Measurements from ENCODE around the gene BBS7.
A peak's percentile ranks its signal among the peaks of the same experiment; 100 is the strongest.

BBS7 gene

DNA sequence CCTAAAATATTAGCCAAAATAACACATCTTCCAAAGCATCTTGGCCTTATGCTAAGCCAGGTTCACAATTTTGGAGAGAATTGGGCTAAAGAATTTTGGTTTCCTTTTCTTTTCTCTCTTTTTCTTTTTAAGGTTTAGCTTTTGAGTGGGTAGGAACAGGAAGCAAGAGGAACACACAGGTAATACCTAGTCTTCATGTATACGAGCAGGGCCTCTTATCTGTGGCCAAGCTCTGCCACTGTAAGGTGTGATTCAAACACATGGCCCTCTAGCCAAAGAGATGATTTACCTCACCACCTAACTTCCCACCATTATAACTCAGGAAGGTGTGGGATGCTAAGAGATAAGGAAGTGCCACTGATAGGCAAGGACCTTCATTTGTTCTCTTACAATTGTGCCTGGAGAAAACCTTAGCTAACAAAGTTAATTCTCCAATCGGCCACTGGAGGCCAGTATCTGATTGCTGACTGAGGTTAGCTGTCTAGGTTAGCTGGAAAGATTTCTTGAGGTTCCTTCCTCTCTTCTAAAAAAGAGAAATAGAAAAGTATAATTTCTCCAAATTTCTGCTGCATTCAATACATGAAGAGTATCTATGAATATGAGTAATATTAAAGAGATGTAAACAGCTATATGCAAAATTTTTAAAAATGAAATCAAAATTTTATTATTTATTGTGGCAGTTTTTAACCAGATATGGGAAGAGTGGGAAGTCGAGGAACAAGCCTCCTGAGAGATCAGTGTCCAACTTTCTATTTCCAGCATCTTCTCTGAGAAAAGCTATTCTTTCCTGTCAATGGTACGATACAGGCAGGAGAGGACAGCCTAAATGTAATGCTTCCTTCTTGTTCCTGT lies 30.1 kb upstream of the BBS7 start:
- Histone ChIP-seq H3K4me3 (replicated peaks; ENCODE audit: insufficient read depth, low read length) (no peak overlapping the region), H3K27ac (replicated peaks) (no peak overlapping the region), H3K27me3 (ENCODE audit: insufficient read depth, poor library complexity, severe bottlenecking) (no peaks in the 10 kb centered on the region)
- TF ChIP-seq, protein P1, sequence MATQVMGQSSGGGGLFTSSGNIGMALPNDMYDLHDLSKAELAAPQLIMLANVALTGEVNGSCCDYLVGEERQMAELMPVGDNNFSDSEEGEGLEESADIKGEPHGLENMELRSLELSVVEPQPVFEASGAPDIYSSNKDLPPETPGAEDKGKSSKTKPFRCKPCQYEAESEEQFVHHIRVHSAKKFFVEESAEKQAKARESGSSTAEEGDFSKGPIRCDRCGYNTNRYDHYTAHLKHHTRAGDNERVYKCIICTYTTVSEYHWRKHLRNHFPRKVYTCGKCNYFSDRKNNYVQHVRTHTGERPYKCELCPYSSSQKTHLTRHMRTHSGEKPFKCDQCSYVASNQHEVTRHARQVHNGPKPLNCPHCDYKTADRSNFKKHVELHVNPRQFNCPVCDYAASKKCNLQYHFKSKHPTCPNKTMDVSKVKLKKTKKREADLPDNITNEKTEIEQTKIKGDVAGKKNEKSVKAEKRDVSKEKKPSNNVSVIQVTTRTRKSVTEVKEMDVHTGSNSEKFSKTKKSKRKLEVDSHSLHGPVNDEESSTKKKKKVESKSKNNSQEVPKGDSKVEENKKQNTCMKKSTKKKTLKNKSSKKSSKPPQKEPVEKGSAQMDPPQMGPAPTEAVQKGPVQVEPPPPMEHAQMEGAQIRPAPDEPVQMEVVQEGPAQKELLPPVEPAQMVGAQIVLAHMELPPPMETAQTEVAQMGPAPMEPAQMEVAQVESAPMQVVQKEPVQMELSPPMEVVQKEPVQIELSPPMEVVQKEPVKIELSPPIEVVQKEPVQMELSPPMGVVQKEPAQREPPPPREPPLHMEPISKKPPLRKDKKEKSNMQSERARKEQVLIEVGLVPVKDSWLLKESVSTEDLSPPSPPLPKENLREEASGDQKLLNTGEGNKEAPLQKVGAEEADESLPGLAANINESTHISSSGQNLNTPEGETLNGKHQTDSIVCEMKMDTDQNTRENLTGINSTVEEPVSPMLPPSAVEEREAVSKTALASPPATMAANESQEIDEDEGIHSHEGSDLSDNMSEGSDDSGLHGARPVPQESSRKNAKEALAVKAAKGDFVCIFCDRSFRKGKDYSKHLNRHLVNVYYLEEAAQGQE (IDR thresholded peaks at IDR 0.05; ENCODE audit: insufficient replicate concordance, low read depth) = no peak
- TF ChIP-seq POLR2AphosphoS5 (IDR thresholded peaks at IDR 0.05; ENCODE audit: low read depth) (no peak), SPI1 (IDR thresholded peaks at IDR 0.05; ENCODE audit: borderline replicate concordance, low read depth) (peak; percentile 19; the same call in 1 of the 2 replicates)
- TF ChIP-seq, protein P2, sequence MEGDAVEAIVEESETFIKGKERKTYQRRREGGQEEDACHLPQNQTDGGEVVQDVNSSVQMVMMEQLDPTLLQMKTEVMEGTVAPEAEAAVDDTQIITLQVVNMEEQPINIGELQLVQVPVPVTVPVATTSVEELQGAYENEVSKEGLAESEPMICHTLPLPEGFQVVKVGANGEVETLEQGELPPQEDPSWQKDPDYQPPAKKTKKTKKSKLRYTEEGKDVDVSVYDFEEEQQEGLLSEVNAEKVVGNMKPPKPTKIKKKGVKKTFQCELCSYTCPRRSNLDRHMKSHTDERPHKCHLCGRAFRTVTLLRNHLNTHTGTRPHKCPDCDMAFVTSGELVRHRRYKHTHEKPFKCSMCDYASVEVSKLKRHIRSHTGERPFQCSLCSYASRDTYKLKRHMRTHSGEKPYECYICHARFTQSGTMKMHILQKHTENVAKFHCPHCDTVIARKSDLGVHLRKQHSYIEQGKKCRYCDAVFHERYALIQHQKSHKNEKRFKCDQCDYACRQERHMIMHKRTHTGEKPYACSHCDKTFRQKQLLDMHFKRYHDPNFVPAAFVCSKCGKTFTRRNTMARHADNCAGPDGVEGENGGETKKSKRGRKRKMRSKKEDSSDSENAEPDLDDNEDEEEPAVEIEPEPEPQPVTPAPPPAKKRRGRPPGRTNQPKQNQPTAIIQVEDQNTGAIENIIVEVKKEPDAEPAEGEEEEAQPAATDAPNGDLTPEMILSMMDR (IDR thresholded peaks at IDR 0.05; ENCODE audit: insufficient read depth, low read length) = peak; percentile 47
- DNase-seq (ENCODE audit: low read depth in 1 of 2, low spot score in 1 of 2) = peak; percentile 32 to 62

DNA sequence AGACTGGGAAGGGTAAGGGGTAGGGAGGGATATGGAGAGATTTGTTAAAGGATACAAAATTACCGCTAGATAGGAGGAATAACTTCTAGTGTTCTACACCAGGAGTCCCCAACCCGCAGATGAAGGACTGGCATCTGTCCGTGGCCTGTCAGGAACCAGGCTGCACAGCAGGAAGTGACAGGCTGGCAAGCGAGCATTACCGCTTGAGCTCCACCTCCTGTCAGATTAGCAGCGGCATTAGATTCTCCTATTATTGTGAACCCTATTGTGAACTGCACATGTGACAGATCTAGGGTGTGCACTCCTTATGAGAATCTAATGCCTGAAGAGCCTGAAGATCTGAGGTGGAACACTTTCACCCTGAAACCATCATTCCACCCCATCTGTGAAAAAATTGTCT lies 27.9 kb upstream of the BBS7 start:
- Histone ChIP-seq H3K27me3 (ENCODE audit: insufficient read depth, poor library complexity, severe bottlenecking) (no peaks in the 10 kb centered on the region), H3K4me3 (replicated peaks; ENCODE audit: insufficient read depth, low read length) (no peak overlapping the region), H3K27ac (replicated peaks) (no peak overlapping the region)
- DNase-seq (ENCODE audit: low read depth in 1 of 2, low spot score in 1 of 2) = peak in 1 of 2 experiments; percentile 45
- TF ChIP-seq GABPA (IDR thresholded peaks at IDR 0.05; ENCODE audit: low read depth) = no peak
- TF ChIP-seq, protein P1 (IDR thresholded peaks at IDR 0.05; ENCODE audit: insufficient replicate concordance, low read depth) = no peak
- TF ChIP-seq SPI1 (IDR thresholded peaks at IDR 0.05; ENCODE audit: borderline replicate concordance, low read depth) = no peak
- no peak for TF ChIP-seq POLR2AphosphoS5 (IDR thresholded peaks at IDR 0.05; ENCODE audit: low read depth)
- TF ChIP-seq, protein P2 (IDR thresholded peaks at IDR 0.05; ENCODE audit: insufficient read depth, low read length) = no peak

- DNase-seq (ENCODE audit: low read depth in 1 of 2, low spot score in 1 of 2) = no peak
- TF ChIP-seq GABPA (IDR thresholded peaks at IDR 0.05; ENCODE audit: low read depth) (no peak), SPI1 (IDR thresholded peaks at IDR 0.05; ENCODE audit: borderline replicate concordance, low read depth) (no peak), POLR2AphosphoS5 (IDR thresholded peaks at IDR 0.05; ENCODE audit: low read depth) (no peak)
- TF ChIP-seq, protein P2 (IDR thresholded peaks at IDR 0.05; ENCODE audit: insufficient read depth, low read length) = no peak
- TF ChIP-seq, protein P1 (IDR thresholded peaks at IDR 0.05; ENCODE audit: insufficient replicate concordance, low read depth) = no peak
Observed at GRCh38 chr4:121888134-121888533, 17.9 kb upstream of the BBS7 start.

More at GRCh38 chr4:121888134-121888533, 17.9 kb upstream of the BBS7 start:
- no peaks in the 10 kb centered on the region for H3K27me3 ChIP-seq (ENCODE audit: insufficient read depth, poor library complexity, severe bottlenecking)
- H3K27ac ChIP-seq (replicated peaks) = no peak overlapping the region
- H3K4me3 ChIP-seq (replicated peaks; ENCODE audit: insufficient read depth, low read length) = no peak overlapping the region
